OCI-LY3 (cell line): ENCODE measurements around the gene CARS2.

Experiments
- CTCF ChIP-seq: fragments of 200-600, 300-600 bp; sonication (generic); IDR thresholded peaks from 2 replicates; pipeline ENCODE4 v1.5.1; 2014; ENCODE audit warnings: antibody characterized with exemption, low read length, low read depth
- EZH2phosphoT487 ChIP-seq: fragments of 200-600 bp; shearing (Covaris generic); IDR thresholded peaks from 2 replicates; pipeline ENCODE4 v1.6.1; 2018; ENCODE audit warnings: antibody characterized with exemption, mixed run types, low read depth

GRCh38 chr13:110627761-110628476, 78.0 kb downstream of the CARS2 start:
- TF ChIP-seq CTCF = no peak
- no peak for TF ChIP-seq EZH2phosphoT487
